ENCODE measurements around the gene GYPB.
"Not testable (repeated sequence)": the region's sequence is repeated elsewhere in the genome, so short reads cannot be mapped to it uniquely, and the experiment has no call there.

GRCh38 chr4:144007960-144008359 is 11.2 kb downstream of the GYPB start:
- not testable (repeated sequence) for TF ChIP-seq CTCF, POLR2A (IDR thresholded peaks at IDR 0.05)
